ENCODE data around the gene CBLB.

- TF ChIP-seq FOXP2 (optimal IDR thresholded peaks at IDR 0.05; ENCODE audit: control extremely low read depth, extremely low read length, insufficient read depth) (no peak), EZH2 (IDR thresholded peaks at IDR 0.05) (no peak), POLR2AphosphoS5 (IDR thresholded peaks at IDR 0.05; ENCODE audit: borderline replicate concordance, low read depth, low read length) (no peak)
Observed at GRCh38 chr3:105613120-105613519, 255.7 kb downstream of the CBLB start.
